HL-60 (cell line): Measurements from ENCODE around the gene RBMS3.

Experiments used
- GABPA ChIP-seq: IDR thresholded peaks from 2 replicates; pipeline ENCODE4 v1.6.1; 2012; ENCODE audit warnings: low read depth
- POLR2AphosphoS5 ChIP-seq: IDR thresholded peaks from 2 replicates; pipeline ENCODE4 v1.6.1; 2012; ENCODE audit warnings: low read depth
- SPI1 ChIP-seq: IDR thresholded peaks from 2 replicates; pipeline ENCODE4 v1.6.1; 2012; ENCODE audit warnings: low read depth, mild to moderate bottlenecking, borderline replicate concordance
- TF ChIP-seq, protein P1 (sequence below): IDR thresholded peaks from one replicate; pipeline ENCODE4 v1.5.1; 2011; ENCODE audit warnings: low read length, control low read depth, inconsistent platforms; ENCODE audit not compliant: insufficient read depth
- TF ChIP-seq, protein P2 (sequence below): IDR thresholded peaks from 2 replicates; pipeline ENCODE4 v1.6.1; 2012; ENCODE audit warnings: low read depth; ENCODE audit not compliant: insufficient replicate concordance

DNA sequence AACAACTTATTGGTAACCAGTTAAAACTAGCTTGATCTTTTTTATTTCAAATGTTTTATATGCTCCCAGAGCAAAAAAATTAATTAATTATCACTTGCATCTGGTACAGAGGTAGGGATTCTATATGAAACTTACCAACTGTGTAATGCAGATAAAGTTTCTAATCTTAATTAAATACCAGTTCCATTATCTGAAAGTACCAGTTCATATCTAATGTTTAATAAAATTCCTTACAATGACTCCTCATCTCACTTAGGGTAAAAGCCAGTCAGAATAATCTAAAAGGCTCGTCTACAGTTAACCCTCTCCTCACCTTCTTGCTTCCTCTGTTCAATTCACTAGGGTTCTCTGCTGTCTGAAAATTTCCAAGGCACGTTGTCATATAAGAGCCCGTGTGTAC lies 384.8 kb downstream of the RBMS3 start:
- TF ChIP-seq, protein P1, sequence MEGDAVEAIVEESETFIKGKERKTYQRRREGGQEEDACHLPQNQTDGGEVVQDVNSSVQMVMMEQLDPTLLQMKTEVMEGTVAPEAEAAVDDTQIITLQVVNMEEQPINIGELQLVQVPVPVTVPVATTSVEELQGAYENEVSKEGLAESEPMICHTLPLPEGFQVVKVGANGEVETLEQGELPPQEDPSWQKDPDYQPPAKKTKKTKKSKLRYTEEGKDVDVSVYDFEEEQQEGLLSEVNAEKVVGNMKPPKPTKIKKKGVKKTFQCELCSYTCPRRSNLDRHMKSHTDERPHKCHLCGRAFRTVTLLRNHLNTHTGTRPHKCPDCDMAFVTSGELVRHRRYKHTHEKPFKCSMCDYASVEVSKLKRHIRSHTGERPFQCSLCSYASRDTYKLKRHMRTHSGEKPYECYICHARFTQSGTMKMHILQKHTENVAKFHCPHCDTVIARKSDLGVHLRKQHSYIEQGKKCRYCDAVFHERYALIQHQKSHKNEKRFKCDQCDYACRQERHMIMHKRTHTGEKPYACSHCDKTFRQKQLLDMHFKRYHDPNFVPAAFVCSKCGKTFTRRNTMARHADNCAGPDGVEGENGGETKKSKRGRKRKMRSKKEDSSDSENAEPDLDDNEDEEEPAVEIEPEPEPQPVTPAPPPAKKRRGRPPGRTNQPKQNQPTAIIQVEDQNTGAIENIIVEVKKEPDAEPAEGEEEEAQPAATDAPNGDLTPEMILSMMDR: no peak
- TF ChIP-seq POLR2AphosphoS5 (no peak), GABPA (no peak), SPI1 (no peak)
- TF ChIP-seq, protein P2, sequence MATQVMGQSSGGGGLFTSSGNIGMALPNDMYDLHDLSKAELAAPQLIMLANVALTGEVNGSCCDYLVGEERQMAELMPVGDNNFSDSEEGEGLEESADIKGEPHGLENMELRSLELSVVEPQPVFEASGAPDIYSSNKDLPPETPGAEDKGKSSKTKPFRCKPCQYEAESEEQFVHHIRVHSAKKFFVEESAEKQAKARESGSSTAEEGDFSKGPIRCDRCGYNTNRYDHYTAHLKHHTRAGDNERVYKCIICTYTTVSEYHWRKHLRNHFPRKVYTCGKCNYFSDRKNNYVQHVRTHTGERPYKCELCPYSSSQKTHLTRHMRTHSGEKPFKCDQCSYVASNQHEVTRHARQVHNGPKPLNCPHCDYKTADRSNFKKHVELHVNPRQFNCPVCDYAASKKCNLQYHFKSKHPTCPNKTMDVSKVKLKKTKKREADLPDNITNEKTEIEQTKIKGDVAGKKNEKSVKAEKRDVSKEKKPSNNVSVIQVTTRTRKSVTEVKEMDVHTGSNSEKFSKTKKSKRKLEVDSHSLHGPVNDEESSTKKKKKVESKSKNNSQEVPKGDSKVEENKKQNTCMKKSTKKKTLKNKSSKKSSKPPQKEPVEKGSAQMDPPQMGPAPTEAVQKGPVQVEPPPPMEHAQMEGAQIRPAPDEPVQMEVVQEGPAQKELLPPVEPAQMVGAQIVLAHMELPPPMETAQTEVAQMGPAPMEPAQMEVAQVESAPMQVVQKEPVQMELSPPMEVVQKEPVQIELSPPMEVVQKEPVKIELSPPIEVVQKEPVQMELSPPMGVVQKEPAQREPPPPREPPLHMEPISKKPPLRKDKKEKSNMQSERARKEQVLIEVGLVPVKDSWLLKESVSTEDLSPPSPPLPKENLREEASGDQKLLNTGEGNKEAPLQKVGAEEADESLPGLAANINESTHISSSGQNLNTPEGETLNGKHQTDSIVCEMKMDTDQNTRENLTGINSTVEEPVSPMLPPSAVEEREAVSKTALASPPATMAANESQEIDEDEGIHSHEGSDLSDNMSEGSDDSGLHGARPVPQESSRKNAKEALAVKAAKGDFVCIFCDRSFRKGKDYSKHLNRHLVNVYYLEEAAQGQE: no peak
